SK-N-MC (cell line): ENCODE measurements around the gene LMTK3.

Experiments used
- EZH2 ChIP-seq: fragments of 200-600 bp; sonication (generic); IDR thresholded peaks from one replicate; pipeline ENCODE4 v1.6.1; 2017; ENCODE audit warnings: antibody characterized with exemption
- FOXP2 ChIP-seq: optimal IDR thresholded peaks from 2 replicates; pipeline ENCODE3; 2011; ENCODE audit warnings: mild to moderate bottlenecking, moderate library complexity; ENCODE audit not compliant: insufficient read depth; ENCODE audit errors: extremely low read length, control extremely low read depth
- POLR2AphosphoS5 ChIP-seq: IDR thresholded peaks from 2 replicates; pipeline ENCODE4 v1.6.1; 2012; ENCODE audit warnings: mild to moderate bottlenecking, low read depth, low read length, borderline replicate concordance

GRCh38 chr19:48461651-48461981 is 50.0 kb downstream of the LMTK3 start:
- no peak for TF ChIP-seq EZH2
- TF ChIP-seq POLR2AphosphoS5 = no peak
- TF ChIP-seq FOXP2 = no peak
